HG02840 (cell line): Measurements from ENCODE around the gene SLC43A2.

Experiments used
- ATAC-seq: cut with Tn5 transposase; IDR thresholded peaks from one replicate; pipeline ENCODE4 v1.9.1; 2021; ENCODE audit warnings: mild to moderate bottlenecking, moderate library complexity, moderate number of reproducible peaks; ENCODE audit not compliant: unreplicated experiment, low FRiP score

The SLC43A2 gene

DNA sequence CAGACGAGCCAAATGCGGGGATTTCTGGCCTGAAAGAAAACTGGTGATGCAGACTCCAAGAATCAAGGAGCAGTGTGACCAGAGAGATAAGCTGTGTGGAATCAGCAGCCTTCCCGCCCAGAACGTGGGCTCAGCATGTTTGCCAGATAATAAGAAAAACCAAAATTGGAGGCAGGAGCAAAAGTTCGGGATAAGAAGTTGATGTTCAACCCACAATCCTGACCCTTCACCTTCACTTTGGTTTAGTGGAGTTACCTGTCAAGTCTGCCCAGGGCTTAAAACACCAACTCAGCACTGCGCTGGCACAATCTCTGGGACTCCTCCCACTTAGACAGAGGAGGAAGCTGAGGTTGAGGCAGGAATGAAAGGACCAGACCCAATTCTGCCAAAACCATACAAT lies 3.1 kb downstream of the SLC43A2 start:
- ATAC-seq, result no peak

DNA sequence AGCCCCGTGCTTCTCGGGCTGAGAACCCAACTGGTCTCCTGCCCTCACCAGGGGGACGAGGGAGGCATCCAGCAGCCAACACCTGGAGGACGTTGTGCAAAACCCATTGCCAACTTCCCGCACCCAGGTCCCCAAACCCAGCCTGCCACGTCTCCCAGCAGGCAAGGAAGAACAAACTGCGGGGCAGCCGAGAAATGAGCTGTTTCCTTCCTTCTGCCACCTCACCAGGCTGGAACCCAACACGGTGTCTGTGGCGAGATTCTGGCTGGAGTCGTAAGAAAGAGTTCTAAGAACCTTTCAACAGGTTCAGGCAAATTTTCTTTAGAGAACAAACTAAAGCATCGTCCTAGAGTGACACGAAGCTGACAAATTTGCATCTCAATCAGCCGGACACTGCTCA lies 3.6 kb downstream of the SLC43A2 start:
- no peak for ATAC-seq

DNA sequence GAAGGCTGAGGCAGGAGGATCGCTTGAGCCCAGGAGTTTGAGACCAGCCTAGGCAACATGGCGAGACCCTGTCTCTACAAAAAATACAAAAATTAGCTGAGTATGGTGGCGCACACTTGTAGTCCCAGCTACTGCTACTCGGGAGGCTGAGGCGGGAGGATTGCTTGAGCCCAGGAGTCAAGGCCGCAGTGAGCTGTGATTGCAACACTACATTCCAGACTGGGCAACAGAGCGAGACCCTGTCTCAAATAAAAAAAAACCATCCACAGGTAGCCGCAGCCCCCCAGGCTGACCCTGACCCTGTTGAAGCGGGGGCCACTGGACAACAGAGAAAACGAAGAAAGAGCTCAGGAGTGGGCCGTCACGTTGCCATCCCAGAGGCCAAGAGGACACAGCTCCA lies 4.0 kb downstream of the SLC43A2 start:
- no peak for ATAC-seq

DNA sequence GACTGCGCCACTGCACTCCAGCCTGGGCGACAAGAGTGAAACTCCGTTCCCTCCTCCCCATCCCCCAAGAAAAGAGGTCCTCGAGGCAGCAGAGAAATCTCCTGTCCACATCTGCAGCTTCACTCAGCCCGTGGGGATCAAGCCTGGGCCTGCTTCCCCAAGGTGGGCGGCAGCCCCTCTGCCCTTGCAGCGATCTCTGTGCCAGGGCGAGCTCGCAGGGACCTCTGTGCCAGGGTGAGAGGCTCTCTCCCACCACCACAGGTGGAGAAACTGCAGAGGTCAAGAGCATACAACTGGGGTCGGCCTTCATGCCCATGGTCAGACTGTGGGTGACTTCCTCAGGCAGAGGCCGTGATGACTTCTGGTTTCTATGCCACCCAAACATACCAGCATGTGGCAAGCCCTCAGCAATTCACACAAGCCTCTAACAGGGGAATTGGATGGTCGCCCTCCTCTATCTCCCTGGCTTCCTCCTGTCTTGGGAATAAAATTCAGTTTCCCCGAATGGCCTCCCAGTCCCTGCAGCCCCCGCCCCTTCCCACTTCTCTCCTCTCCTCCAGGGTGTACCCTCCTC lies 5.5 kb downstream of the SLC43A2 start:
- no peak for ATAC-seq

DNA sequence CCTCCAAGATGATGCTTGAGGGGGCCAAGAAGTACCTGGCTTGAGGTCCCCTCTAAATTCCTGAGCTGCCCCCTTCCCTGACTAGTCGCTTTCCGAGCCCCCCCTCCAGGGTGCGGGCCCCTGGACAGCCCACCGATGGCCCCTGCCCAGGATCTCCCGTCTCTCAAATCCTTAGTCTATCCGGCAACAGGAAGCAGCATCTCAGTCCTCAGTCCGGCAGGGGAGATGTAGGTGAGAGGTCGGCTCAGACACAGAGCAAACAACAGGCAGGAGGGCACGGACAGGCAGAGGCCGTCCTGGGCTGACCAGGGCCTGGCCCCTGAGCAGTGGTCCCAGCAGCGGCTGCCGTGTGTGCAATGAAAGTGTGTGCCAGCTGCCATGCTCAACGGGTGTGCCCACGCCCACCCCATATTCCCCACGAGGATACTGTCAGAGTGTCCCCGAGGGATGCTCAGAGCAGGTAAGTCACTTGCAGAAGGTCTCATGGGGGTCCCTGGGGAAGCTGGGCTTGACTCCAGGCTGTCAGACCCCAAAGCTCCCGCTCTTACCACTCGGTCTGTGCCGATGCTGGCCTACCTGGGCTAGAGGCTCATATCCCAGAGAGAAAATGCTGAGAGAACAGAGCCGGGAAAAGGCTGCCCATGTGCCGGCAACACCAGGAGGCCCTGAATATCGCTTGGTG lies 7.2 kb downstream of the SLC43A2 start:
- ATAC-seq, result no peak

DNA sequence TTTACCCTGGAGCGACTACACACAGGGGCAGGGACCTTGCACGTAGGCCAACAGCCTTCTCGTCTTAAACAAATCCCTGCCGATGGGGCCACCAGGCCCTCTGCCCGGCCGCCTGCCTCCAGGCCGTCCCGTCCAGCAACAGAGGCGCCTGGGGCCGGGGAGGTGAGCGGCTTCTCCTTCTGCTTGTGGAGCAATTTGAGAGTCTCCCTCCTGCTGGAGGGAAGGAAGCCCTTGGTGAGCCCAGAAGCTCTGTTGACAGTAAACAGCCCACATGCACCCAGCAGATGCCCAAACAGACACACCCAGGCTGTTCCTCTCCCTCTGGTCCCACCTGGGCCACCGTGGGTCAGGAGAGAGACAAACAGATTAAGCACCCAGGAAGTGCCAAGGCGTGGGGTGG lies 8.1 kb downstream of the SLC43A2 start:
- ATAC-seq, result no peak

DNA sequence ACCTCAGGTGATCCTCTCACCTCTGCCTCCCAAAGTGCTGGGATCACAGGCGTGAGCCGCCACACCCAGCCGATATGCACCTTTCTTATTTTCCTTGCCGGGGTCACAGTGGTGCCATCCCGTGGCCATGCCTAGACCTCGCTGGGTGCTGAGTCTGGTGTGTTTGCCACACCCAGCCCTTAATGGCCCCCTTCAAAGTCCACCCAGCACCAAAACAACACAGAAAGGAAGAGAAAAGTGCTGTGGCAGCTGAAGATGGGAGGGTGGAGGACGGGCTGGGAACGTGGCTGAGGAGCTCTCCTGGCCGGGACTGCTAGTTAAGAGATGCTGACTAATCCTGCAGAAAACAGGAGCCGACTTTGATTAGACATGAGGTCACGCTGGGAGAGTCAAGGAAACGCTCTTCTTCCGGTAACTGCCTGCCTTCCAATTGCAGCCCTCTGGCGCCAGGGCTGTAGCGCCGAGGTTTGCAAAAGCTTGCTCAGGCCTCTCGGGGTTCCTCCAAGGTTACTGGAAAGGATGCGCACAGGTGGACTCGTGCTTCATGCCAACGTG lies 10.9 kb downstream of the SLC43A2 start:
- ATAC-seq, result no peak

DNA sequence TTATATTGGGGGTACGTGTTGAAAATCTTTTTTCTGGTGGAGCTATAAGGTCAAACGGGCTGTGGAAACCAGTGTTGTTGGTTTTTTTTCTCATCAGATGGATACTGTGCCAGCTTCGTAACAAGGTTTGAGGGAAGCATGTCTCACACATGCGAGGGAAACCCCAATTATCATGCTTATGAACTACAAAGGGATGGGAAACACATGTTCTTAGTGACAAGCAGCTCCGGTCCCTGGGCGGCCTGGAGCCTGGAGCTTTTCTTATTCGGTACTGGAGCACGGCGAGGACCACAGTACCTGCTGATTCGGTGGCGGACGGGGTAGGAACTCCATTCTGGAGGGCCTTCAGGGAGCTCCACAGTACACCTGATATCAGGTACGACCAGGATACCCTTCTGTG lies 12.5 kb downstream of the SLC43A2 start:
- no peak for ATAC-seq

DNA sequence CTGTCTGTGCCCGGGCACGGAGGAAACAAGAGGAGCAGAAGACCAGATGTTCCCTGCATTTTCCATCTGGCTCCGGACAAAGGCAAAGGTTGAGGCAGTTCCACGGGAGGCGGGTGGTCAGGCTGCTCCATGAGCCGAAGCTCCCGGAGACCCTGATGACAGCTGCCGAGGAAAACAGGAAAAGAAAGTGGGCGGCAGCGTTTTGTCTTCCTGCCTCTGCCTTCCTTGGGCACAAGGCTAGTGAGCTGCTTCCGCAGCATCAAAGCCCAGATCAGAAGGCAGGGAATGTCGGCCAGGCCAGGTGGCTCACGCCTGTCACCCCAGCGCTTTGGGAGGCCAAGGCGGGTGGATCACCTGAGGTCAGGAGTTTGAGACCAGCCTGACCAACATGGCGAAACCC lies 16.2 kb downstream of the SLC43A2 start:
- no peak for ATAC-seq

DNA sequence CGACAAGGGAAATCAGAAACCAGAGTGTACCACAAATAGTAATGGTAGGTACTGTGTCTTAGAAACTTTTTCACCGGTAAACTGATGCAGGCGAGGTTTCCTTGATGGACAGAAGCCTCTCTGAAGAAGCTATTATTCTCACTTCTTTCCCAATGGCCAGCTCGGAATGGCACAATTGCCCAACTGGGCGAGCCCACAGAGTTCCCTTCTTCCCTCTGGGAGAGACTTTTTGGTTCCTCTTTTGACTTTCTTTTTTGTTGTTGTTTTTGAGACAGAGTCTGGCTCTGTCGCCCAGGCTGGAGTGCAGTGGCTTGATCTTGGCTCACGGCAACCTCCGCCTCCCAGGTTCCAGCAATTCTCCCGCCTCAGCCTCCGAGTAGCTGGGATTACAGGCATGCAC lies 16.9 kb downstream of the SLC43A2 start:
- no peak for ATAC-seq

DNA sequence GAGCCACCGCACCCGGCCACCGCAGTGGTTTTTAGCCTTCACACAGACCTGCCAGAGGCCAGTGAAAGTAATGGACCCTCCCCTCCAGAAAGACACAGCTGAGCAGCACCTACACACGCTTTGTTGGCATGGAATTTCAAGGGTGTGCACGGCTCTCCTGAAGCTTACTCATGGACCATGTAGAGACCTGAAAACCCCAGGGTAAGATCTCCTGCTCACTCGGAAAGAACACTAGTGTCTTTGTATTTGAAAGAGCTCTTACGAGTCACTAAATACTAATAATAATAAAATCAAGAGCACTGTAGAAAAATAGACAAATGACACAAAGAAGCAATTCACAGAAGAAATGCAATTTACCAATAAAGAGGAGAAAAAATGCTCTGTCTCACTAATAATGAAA lies 20.0 kb downstream of the SLC43A2 start:
- ATAC-seq, result no peak

DNA sequence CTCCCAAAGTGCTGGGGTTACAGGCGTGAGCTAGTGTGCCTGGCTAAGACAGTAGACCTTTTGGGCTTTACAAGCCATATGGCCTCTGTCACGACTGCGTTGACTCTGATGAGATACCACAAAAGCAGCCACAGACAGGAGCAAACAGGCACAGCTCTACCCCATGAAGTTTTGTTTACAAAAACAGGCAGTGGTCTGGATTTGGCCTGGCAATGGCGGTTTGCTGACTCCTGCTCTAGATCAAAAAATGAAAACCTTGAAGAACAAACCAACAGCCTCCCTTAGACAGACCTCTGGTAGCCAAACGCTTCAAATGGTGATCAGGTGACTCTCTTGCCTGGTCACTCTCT lies 20.7 kb downstream of the SLC43A2 start:
- ATAC-seq, result no peak

DNA sequence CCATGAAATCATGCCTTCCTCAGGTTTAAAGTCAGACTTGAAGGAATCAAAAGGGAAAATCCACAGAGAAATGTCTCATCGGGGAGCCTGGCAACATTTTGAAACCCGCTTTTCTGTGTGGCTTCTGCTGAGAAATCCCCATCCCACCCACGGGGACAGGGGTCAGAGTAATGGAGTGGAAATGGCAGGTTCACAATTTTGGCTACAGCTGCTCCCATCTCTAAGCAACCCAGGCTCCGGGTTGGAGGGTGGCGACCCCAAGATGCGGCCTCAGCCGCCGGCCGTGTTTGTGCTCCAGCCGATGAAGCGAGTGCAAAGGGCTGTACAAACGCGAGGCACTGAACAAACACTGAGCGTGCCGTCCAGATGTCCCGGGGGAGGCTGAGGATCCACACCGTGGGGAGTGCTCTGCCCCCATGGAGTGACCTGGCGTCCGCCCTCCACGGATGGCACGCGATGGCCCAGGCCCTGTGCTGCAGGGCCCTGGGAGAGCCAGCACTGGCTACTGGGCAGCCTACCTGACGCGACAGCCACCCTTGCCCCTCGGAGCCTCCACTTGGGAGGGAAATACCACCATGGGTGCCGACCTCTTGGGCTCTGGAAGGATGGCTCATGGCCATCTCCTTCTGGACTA lies 22.2 kb downstream of the SLC43A2 start:
- no peak for ATAC-seq

DNA sequence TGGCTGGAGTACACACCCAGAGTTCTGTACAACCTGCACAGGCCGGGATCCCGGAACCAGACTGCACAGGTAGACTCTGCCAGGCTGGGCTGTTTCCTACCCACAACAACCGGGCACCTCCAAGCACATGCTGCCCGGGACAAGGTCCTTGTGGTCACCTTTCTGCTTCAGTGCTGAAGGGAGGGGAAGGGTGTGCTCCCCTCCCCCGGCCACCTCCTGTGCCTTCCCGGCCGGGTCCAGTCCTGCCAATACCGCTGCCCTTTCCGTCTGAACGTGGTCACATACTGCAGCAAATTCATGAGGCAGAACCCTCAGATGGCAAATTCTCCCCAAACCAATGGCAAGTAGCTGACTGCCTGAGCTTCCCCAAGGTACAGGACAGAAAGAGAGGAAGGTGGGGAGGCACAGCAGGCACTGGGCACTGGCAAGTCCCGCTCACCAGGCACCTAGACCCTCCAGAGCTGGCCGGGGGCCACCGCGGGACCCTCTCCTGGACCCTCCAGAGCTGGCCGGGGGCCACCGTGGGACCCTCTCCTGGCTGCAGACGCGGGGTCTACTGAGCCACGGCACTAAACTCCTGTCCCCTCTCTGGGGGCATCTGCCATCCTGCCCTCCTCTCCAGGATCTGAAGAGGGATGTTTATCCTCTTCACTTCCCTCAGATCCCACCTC lies 22.8 kb downstream of the SLC43A2 start:
- ATAC-seq, result no peak

DNA sequence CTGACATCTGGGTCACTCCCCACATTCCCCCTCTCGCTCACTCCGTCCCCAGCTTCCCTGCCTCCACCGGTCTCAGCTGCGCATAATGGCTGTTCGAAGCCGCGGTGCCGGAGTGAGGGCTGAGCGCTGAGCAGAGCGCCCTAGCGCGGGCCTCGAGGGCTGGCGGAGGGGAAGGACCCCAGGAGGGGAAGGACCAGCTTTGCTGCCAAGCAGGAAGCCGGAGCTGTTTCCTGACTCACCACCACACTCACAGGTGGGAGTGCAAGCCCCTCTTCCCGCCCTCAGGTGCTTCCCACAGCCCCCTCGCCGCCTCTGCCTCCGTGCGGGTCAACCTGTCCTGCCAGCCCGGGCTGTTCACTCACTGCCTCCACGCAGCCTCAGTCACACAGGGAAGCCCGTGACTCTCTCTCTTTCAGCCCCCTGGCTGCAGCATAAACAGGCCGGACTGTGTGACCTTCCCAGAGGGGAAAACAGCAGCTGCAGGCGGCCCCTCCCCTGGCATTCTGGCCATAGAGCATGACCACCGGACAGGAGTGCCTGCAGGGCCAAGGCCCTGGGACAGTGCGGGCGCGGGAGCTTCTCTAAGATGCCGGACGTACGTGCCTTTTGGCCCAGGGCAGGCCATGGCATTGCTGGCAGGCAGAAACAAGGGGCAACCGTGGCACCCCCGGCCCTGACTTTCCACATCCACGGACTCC lies 23.7 kb downstream of the SLC43A2 start:
- ATAC-seq, result no peak

DNA sequence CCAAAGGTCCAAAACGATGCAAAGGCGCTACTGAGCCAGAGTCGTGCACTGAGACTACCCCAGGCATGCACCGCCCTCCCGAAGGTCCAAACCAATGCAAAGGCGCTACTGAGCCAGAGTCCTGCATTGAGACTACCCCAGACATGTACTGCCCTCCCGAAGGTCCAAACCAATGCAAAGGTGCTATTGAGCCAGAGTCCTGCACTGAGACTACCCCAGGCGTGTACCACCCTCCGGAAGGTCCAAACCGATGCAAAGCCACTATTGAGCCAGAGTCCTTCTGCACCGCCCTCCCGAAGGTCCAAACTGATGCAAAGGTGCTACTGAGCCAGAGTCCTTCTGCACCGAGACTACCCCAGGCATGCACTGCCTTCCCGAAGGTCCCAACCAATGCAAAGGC lies 27.1 kb downstream of the SLC43A2 start:
- ATAC-seq, result no peak

DNA sequence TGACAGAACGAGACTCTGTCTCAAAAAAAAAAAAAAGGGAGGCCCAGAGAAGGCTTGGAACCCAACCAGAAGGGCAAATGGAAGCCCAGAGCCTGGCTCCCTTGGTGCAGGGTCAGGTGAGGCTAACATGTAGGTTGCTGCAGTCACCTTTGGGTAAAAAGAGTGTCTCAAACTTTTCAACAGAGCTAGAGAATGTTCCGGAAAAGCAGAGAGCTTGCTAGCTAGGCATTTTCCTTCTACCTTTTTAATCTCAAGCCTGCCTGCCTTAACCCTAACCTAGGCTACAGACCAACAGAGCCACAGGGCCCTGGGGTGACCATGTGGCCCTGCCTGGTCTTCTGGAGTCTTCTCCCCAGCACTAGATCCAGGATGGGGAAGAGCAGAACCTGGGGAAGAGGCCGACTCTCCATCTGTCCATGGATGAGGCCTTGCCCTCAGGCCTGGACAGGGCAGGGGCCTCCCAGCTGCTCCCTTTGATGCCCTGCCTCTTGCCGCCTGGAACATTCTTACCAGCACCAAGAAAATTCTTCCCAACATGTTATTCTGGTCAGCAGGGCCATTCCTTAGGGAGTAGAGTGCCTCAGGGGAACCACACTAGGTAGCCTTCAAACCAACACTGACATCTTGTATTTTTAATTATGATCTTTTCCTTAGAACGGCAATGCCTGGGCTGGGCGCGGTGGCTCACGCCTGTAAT lies 30.1 kb downstream of the SLC43A2 start:
- no peak for ATAC-seq

DNA sequence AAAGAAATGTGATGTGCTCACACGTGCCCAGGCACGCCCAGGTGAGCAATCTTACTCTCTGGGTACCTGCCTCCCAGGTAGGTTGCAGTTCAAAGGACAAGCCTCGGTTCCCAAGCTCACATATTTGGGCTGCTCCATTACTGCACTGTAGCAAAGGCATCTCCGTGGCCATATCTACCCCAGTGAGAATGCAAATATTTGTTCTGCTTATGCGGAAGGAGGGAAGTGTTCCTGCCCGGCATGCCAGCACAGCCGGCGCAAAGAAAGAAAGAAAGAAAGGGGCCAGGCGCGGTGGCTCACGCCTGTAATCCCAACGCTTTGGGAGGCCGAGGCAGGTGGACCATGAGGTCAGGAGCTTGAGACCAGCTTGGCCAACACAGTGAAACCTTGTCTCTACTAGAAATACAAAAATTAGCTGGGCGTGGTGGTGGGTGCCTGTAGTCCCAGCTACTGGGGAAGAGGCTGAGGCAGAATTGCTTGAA lies 30.7 kb downstream of the SLC43A2 start:
- no peak for ATAC-seq

DNA sequence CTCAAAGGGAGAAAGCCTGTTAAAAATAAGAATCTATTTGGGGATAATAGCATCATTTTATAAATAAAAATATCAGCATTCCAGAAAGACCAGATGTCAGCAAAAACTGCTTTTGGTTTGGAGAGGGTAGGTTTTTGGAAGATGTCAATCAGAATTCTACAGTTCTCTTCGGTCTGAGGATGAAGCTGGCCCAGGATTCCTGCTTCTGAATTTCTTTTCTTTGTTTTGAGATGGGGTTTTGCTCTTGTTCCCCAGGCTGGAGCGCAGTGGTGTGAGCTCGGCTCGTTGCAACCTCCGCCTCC lies 35.1 kb downstream of the SLC43A2 start:
- no peak for ATAC-seq
